ENCODE measurements around the gene WBP4.

Gene WBP4

DNA sequence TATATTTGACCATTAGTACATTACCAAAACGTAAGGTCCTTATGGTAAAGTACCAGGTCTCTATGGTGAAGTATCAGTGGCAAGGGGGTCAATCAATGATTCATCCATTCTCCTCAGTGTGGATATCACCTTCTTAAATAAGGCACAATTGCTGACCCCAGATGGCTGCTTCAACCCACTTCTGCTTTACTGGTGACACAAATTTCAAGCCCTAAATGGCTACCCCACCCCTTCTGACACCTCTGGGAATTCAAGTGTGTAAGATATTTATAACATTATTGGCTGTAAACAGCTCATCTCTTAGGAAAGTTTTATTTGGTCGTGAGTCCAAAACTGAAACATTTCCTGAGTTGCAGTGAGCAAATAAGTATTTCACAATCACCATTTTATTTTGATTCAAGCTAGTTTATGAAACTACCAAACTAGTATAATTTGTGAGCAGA lies 7.9 kb upstream of the WBP4 start:
- Histone ChIP-seq H3K36me3 (ENCODE audit: insufficient read depth, low read length) (peaks cover 41% of the 10 kb centered on the region), H4K20me1 (ENCODE audit: insufficient read depth, low read length) (peaks cover 12% of the 10 kb centered on the region; the same call in 1 of the 2 replicates), H3K79me2 (ENCODE audit: insufficient read depth, low read length) (peaks cover 100% of the 10 kb centered on the region), H3K4me1 (ENCODE audit: insufficient read depth, low read length) (peaks cover 47% of the 10 kb centered on the region), H3K27me3 (ENCODE audit: insufficient read depth, low read length, poor library complexity) (no peaks in the 10 kb centered on the region), H2AFZ (ENCODE audit: low read depth, low read length) (no peak overlapping the region), H3K9me3 (ENCODE audit: insufficient read depth, low read length, severe bottlenecking) (peaks cover 14% of the 10 kb centered on the region), H3K4me3 (ENCODE audit: low read depth in 1 of 2, low read length in 2 of 2) (no peak overlapping the region), H3K9ac (ENCODE audit: low read depth, low read length) (no peak overlapping the region), H3K4me2 (ENCODE audit: insufficient read depth, low read length) (no peak overlapping the region), H3K27ac (ENCODE audit: low read length) (no peak overlapping the region)
- ATAC-seq (ENCODE audit: insufficient read depth, low read depth) = no peak
- no peak for DNase-seq
- no peak for TF ChIP-seq EZH2 (IDR thresholded peaks at IDR 0.05; ENCODE audit: borderline replicate concordance, low read depth, low read length, severe bottlenecking)
- TF ChIP-seq CTCF (IDR thresholded peaks at IDR 0.05; ENCODE audit: borderline replicate concordance, extremely low read depth, low read length, poor library complexity, severe bottlenecking) = no peak

- H4K20me1 ChIP-seq (ENCODE audit: insufficient read depth, low read length) = peaks cover 13% of the 10 kb centered on the region; the same call in 1 of the 2 replicates
- ATAC-seq (ENCODE audit: insufficient read depth, low read depth) = peak; percentile 65
- no peak overlapping the region for H3K9ac ChIP-seq (ENCODE audit: low read depth, low read length)
- DNase-seq = peak; percentile 50
- H3K4me2 ChIP-seq (ENCODE audit: insufficient read depth, low read length) = peak overlapping the region; percentile 64; the same call in 1 of the 2 replicates
- peaks cover 5% of the 10 kb centered on the region for H3K9me3 ChIP-seq (ENCODE audit: insufficient read depth, low read length, severe bottlenecking)
- H3K4me3 ChIP-seq (ENCODE audit: low read depth in 1 of 2, low read length in 2 of 2) = no peak overlapping the region
- TF ChIP-seq EZH2 (IDR thresholded peaks at IDR 0.05; ENCODE audit: borderline replicate concordance, low read depth, low read length, severe bottlenecking) (no peak), CTCF (IDR thresholded peaks at IDR 0.05; ENCODE audit: borderline replicate concordance, extremely low read depth, low read length, poor library complexity, severe bottlenecking) (peak; percentile 76)
- no peaks in the 10 kb centered on the region for H3K27me3 ChIP-seq (ENCODE audit: insufficient read depth, low read length, poor library complexity)
- H3K36me3 ChIP-seq (ENCODE audit: insufficient read depth, low read length) = peaks cover 31% of the 10 kb centered on the region
- peaks cover 55% of the 10 kb centered on the region for H3K4me1 ChIP-seq (ENCODE audit: insufficient read depth, low read length)
- H3K79me2 ChIP-seq (ENCODE audit: insufficient read depth, low read length) = peaks cover 100% of the 10 kb centered on the region
- no peak overlapping the region for H2AFZ ChIP-seq (ENCODE audit: low read depth, low read length)
- peak overlapping the region; percentile 49 for H3K27ac ChIP-seq (ENCODE audit: low read length)
Measured at GRCh38 chr13:41054212-41054877, 7.0 kb upstream of the WBP4 start.

- Histone ChIP-seq H3K27ac (ENCODE audit: low read length) (peak overlapping the region; percentile 49), H3K4me2 (ENCODE audit: insufficient read depth, low read length) (peak overlapping the region; percentile 64; the same call in 1 of the 2 replicates)
Measured at GRCh38 chr13:41054919-41055619, 6.2 kb upstream of the WBP4 start.

More at GRCh38 chr13:41054919-41055619, 6.2 kb upstream of the WBP4 start:
- Histone ChIP-seq H3K36me3 (ENCODE audit: insufficient read depth, low read length) (peaks cover 24% of the 10 kb centered on the region), H4K20me1 (ENCODE audit: insufficient read depth, low read length) (peaks cover 13% of the 10 kb centered on the region; the same call in 1 of the 2 replicates), H3K4me3 (ENCODE audit: low read depth in 1 of 2, low read length in 2 of 2) (no peak overlapping the region), H3K27me3 (ENCODE audit: insufficient read depth, low read length, poor library complexity) (no peaks in the 10 kb centered on the region), H3K9ac (ENCODE audit: low read depth, low read length) (no peak overlapping the region), H3K9me3 (ENCODE audit: insufficient read depth, low read length, severe bottlenecking) (peaks cover 3% of the 10 kb centered on the region), H3K79me2 (ENCODE audit: insufficient read depth, low read length) (peaks cover 100% of the 10 kb centered on the region), H3K4me1 (ENCODE audit: insufficient read depth, low read length) (peaks cover 55% of the 10 kb centered on the region), H2AFZ (ENCODE audit: low read depth, low read length) (no peak overlapping the region)
- no peak for DNase-seq
- peak; percentile 18; the same call in 1 of the 3 replicates for ATAC-seq (ENCODE audit: insufficient read depth, low read depth)
- TF ChIP-seq CTCF (IDR thresholded peaks at IDR 0.05; ENCODE audit: borderline replicate concordance, extremely low read depth, low read length, poor library complexity, severe bottlenecking) (peak; percentile 59), EZH2 (IDR thresholded peaks at IDR 0.05; ENCODE audit: borderline replicate concordance, low read depth, low read length, severe bottlenecking) (no peak)

Measured in DND-41 (cell line).